Measurements from ENCODE around the gene KRT7.

Gene KRT7

GRCh38 chr12:52293926-52294325 lies 60.9 kb downstream of the KRT7 start:
- TF ChIP-seq CTCF (IDR thresholded peaks at IDR 0.05; ENCODE audit: low read length, missing control alignments), result no peak
- H3K4me3 ChIP-seq (replicated peaks; ENCODE audit: low read depth, low read length), result no peak overlapping the region
- DNase-seq (ENCODE audit: low read depth), result no peak

DNA sequence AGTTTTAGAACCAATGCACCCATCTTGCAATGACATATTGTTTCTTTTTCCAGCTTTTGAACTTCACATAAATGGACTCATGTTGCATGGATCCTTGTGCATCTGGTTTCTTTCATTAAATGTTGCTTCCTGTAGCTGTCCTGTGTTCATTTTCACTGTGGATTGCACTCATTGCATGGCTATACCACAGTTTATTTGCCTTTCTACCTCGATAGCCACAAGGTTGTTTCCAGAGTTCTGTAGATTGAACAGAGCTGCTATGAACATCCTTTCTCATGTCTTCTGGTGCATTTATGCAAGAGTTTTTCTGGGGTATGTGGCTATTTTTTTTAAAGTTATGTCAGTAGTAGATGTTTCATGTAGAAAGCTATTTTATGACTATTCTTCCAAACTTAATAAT lies 61.8 kb downstream of the KRT7 start:
- DNase-seq (ENCODE audit: low read depth), result no peak
- TF ChIP-seq CTCF (IDR thresholded peaks at IDR 0.05; ENCODE audit: low read length, missing control alignments), result no peak
- H3K4me3 ChIP-seq (replicated peaks; ENCODE audit: low read depth, low read length), result no peak overlapping the region

DNA sequence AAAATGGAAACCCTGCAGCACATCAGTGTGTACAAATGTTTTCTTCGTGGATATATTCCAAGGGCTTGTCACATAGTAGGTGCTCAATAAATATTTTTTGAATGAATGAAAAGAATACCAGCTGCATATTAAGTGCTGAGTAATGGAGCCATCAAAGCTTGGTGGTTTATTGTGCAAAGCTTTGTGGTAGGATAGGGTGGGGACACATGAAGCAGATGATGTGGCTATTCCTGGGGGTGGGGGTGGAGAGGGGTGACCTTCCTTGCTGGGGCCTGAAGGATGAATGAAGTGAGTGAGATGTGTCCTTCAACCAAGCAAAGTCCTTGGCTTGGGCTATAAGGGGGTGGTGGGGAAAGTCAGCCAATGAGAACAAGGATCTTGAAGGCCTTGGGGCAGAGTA lies 62.6 kb downstream of the KRT7 start:
- DNase-seq (ENCODE audit: low read depth), result no peak
- no peak overlapping the region for H3K4me3 ChIP-seq (replicated peaks; ENCODE audit: low read depth, low read length)
- TF ChIP-seq CTCF (IDR thresholded peaks at IDR 0.05; ENCODE audit: low read length, missing control alignments), result no peak

DNA sequence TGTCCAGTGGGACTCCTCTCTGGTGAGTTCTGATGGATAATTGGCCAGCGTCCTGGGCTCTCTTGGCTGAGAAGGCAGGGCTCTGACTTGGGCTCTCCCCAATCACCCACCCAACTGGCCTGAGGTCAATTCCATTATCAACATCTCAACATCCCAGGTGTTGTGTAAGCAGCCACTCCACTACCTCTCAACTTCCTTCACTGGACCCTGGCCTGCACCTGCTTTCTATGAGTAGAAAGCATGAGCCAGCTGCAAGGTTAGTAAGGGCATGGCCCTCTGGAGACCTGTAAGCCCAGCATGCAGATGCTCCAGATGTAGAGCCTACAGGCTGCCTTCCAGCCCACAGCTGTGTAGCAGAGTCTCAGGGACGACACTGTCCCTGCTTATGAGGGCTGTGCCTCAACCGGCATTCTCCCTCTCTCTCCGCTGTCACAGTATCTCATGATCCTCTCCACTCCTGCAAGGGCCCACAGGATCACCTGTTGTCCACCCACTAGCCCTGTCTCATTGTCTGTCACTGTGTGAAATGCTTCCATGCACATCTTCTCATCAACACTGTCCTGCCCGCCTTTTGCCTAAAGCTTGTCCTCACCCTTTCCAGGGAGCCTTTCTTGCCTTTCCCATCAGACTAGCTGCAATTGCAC lies 63.7 kb downstream of the KRT7 start:
- no peak overlapping the region for H3K4me3 ChIP-seq (replicated peaks; ENCODE audit: low read depth, low read length)
- no peak for TF ChIP-seq CTCF (IDR thresholded peaks at IDR 0.05; ENCODE audit: low read length, missing control alignments)
- DNase-seq (ENCODE audit: low read depth), result no peak
